H7 (cell line): ENCODE results near the gene ZEB2. TPM values are rescaled to one million over a fixed set of nuclear protein-coding genes. Genes with fewer than 3 reads are reported as not detected.
A peak's percentile ranks its signal among the peaks of the same experiment; 100 is the strongest.

Source experiments
- DNase-seq: peaks from one replicate; pipeline ENCODE4 v3.0.0; 2012
- H3K27me3 ChIP-seq: 2 replicates; pipeline ENCODE4 v1.6.0; 2011; ENCODE audit warnings: mild to moderate bottlenecking, low read length; ENCODE audit not compliant: control insufficient read depth, insufficient read depth
- H3K36me3 ChIP-seq: replicated peaks from 2 replicates; pipeline ENCODE4 v1.5.1; 2011; ENCODE audit warnings: low read length; ENCODE audit not compliant: control insufficient read depth, insufficient read depth
- H3K4me3 ChIP-seq: 2 replicates; pipeline ENCODE4 v1.5.1; 2011; ENCODE audit warnings: low read depth, mild to moderate bottlenecking, control low read depth, low read length, moderate library complexity; ENCODE audit not compliant: insufficient read depth
- total RNA-seq: library from RNA; depleted of rRNA; stranded (reverse); fragments of >200 nt; shearing (Covaris generic); gene quantifications from 2 replicates; pipeline ENCODE4 v1.2.3, GENCODE V29; 2014

ZEB2 gene
- total RNA-seq, 1 experiment from 2014 or later, result 6.3 TPM

DNA sequence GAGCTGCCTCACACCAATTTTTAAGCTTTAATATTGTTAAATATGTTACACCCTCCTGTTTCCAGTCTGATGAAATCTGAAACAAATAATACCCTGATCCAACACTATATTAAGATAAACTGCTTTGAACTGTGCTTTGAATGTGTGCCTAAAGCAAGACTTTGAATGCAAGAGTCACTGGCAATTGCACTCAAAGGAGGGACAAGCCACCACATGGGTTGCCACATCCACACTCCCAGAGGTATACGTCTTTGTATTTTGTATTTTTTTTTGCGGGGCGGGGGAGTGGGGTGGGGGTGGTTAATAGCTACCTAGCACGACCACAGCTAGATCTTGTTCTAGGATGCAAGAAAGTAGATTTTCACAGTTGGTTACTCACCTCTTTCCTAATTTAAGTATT is 1.8 kb upstream of the ZEB2 start:
- Histone ChIP-seq H3K27me3 (peaks cover 53% of the 10 kb centered on the region), H3K36me3 (no peaks in the 10 kb centered on the region), H3K4me3 (no peak overlapping the region)
- no peak for DNase-seq

DNA sequence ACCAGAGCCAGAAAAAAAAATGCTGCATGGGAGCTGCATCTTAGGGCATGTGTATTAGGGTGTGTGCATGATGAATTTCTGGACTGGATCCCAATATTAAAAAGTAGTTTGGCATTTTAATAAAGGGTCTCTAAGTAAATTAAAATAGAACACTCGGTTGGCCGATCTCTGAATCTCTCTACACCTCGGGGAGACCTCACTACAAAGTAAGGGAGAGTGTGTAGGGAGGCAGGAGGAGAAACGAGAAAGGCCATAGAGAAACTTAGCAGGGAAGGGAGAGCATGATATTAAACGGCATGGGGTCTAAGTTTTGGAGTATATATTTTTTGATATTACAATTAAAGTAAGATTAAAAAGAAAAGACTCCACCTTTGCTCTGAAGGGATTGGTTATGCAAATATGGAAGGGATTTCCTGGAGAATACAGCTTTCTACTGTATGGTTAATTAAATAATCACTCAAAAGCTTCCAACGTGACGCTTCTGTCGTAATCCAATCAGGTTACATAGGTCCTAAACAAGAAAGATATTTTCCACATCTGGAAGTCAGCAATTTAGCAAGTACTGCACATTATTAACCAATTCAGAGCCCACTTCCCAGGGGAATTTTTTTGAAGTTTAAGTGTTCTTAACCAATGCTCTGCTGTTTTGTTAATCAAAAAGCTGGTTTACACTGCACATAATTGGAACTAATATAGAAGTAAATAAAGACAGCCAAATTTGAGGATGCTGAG is 1.0 kb upstream of the ZEB2 start:
- Histone ChIP-seq H3K36me3 (no peaks in the 10 kb centered on the region), H3K4me3 (no peak overlapping the region), H3K27me3 (peaks cover 59% of the 10 kb centered on the region)
- no peak for DNase-seq

DNA sequence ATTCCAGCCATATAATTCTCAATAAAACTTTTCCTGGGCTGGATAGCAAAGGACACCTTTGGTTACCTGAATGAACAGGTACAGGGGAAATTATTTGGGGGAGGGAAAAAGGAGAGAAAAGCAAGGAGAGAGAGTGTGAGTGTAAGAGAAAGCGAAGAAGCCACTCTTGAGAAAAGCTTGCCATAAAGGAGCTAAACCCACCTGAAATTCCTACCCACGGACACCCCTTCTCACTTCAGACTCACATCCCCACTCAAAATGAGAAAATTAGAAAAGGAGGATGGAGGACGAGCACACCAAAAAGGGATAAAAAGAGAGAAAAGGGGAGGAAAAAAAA is 354 bp downstream of the ZEB2 start:
- no peaks in the 10 kb centered on the region for H3K36me3 ChIP-seq
- H3K4me3 ChIP-seq, result peak overlapping the region; percentile 25; the same call in 1 of the 2 replicates
- DNase-seq, result no peak
- peaks cover 73% of the 10 kb centered on the region for H3K27me3 ChIP-seq

DNA sequence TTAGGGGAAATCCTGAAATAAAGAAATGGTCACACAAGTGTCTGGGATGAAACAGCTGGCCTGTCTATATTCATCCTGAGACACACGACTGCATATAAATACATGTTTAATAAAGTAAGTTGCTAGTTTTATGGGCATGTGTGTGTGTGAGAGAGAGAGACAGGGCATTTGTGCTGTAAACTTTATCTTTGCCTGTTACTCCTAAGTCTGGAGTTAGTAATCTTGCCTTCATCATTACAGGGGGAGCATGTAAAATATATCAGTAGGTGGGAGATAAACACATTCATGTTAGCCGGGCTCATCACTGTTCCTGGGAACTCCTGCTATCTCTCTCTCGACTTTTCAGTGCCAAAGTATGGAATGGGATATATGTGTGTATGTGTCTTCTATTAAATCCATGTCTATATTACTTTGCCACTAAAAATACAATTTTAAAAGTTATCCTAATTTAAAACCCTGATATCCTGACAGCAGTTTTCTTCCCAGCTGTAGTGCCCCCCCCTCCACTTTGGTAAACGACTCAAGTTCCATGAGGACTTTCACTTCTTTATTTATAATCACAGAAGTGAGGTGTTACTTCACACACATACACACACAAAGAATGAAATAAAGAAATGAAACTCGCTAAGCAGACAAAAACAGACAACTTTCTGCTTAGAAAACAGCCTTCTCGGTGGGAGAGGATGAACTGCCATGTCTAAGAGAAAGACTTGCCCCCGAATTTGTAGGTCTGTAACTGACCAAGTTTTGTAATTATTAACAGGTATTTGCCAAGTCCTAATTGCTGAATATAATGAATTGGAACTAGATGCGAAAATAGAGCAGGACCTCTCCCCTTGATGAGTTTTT is 947 bp downstream of the ZEB2 start:
- H3K27me3 ChIP-seq, result peaks cover 79% of the 10 kb centered on the region
- no peaks in the 10 kb centered on the region for H3K36me3 ChIP-seq
- no peak for DNase-seq
- no peak overlapping the region for H3K4me3 ChIP-seq

DNA sequence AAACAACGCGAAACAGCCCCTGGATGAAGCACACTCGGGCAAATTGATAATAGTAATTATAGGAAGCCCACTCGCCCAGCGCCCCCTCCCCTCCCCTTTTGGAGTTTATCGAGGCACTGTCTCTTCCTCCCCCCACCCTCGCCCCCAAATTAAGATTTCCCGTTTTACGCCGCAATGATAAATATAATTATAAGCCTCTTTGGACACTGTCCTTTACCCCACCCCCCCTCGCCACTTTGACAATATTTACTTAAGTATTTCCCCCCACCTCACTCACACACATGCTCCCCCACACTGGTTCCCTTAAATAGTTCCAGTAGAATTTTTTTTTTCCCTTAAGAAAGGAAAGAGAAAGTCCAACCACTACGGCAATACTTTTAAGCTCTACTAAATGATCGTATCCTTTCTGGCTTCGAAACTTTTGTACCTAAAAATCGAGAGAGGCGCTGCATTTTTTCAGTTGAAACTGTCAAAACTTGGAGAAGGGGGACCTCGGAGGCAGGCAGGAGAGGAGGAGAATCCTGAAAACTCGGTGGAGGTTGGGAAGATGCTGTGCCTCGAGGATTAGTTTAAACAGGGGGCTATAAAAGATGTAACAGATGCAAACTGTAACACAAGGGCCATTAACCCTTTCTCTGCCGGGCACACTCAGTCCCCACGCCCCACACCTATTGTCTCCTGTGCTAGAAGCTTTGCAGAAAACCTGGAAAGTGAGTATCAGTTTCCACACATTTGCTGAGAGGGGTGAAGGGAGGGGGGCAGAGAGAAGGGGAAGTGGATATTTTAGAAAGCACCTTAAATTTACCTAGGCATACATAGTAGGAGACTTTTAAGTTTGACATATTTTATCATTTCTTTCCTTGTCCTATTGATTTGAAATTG is 1.8 kb downstream of the ZEB2 start:
- peak overlapping the region; percentile 55 for H3K4me3 ChIP-seq
- H3K36me3 ChIP-seq, result no peaks in the 10 kb centered on the region
- DNase-seq, result no peak
- peaks cover 87% of the 10 kb centered on the region for H3K27me3 ChIP-seq

DNA sequence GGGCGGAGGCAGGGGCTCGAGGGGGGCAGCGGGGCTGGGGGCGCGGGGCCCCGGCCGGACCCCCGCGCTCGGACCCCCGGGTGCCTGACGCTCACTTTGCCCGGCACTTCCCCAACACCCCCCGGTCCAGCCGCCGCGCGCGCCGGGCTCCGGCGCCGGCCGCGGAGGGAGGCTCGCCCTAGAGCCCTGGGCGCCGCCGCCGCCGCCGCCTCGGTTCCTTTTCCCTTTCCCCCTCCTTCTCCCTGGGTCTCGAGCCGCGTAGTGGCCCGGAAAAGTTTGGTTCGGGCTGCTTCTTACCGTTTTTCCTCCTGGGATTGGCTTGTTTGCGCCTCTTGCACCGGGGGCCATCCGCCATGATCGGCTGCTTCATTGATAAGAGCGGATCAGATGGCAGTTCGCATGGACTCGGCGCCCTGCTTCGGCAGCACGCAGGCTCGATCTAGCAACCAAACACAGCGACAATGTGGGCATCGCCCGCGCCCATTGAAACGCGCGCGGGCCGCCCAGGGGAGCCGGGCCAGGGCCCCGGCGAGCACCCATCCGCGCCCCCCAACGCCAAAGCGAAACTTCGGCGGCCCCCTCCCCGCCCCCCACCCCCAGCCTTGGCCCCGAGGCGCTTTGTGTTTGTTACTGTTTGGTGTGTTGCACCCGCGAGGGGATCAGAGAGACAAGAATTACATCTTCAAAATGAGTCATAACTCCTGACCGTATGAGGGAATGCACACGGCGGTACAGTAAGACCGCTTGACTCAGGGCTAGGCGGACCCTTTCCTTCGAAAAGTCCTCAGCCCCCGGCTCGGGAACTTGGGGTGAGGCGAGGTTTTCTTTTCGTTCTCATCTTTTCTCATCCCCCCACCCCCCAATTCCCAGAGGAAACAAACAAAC is 2.7 kb downstream of the ZEB2 start:
- Histone ChIP-seq H3K27me3 (peaks cover 92% of the 10 kb centered on the region), H3K4me3 (peak overlapping the region; percentile 55), H3K36me3 (no peaks in the 10 kb centered on the region)
- DNase-seq, result peak; percentile 77

DNA sequence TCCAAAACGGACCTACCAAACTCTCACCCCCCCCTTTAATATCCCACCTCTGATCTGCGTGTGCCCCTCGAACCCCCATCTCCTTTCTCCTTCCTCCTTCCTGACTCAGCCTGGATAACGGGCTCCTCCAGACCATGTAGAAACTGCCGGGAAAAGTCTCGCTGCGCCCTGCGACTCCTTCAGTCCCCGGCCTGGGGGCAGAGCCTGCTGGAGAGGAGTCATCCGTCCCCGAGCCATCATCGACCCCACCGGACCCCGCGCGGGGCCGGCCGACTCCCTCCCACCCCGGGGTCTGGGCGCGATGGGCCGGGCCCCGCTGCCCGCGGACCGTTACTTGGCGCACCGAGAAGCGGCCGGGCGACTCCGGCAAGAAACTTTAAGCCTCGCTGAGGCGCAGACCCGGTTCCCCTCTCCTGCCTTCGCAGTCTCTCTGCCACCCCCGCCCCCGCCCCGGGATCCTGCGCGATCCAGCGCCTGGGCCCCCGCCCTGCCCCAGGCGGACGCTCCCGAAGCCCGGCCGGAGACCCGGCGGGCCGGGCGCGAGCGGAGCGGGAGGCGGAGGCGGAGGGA is 3.4 kb downstream of the ZEB2 start:
- peak; percentile 77 for DNase-seq

DNA sequence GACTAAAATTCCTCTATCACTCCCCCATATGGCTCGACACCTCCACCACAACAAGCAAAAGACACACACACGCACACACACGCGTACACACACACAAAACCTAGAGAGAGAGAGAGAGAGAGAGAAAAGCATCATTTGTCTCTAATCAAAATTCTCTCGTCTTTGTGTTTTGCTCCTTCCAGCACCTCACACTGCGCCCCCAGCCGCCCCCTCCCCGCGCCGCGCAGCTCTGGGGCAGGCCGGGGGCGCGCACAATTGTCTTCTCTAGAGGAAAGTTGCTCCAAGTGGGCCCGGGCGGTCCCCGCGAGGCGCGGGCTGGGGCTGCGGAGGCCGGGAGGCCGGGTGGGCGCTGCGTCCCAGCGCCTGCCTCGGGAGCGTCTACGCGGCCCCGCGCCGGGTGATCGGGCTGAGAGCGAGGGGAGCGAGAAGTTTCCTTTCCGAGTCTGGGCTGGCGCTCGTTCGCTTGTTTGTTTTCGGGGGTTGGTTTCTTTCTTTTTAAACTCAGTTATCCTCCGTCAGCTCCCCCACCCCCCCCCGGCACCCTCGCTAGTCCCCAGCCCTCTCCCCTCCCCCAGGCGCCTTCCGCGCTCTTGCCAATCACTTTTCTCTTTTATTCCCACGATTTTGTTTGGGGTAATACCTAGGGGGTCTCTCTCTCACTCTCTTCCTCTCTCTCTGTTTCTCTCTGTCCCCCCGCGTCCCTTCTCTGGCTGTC is 4.1 kb downstream of the ZEB2 start:
- Histone ChIP-seq H3K4me3 (peak overlapping the region; percentile 55), H3K36me3 (no peaks in the 10 kb centered on the region), H3K27me3 (peaks cover 93% of the 10 kb centered on the region)
- DNase-seq, result peak; percentile 78

More for the DNA sequence above, 3.4 kb downstream of the ZEB2 start:
- Histone ChIP-seq H3K36me3 (no peaks in the 10 kb centered on the region), H3K4me3 (peak overlapping the region; percentile 55), H3K27me3 (peaks cover 94% of the 10 kb centered on the region)

DNA sequence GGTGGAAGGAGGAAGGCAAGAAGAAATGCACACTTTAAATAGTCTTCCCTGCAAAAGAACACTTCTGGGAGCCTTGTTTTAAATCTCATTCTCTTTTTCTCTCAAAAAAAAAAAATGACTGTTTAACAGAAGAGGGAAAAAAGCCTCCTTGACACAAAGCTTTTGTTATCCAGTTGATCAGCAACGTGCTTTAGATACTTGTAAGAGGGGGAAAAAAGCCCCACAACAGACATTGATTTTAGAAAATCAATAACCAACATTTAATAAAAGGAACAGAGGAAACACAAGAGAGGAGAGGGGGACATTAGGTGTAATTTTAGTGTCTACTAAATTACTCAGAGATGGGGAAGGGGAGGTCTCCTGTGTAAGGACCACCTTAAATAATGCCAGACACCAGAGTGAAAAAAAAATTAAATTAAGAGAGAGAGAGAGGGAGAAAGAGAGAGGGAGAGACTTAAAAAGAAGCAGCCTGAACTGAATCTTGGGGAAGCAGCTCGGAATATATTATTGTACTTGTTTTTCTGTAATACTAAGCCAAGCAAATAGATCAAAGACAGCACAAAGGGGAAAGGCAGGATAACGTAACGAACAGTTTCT is 4.7 kb downstream of the ZEB2 start:
- Histone ChIP-seq H3K36me3 (no peaks in the 10 kb centered on the region), H3K27me3 (peaks cover 88% of the 10 kb centered on the region), H3K4me3 (peak overlapping the region; percentile 55)
- DNase-seq, result no peak

DNA sequence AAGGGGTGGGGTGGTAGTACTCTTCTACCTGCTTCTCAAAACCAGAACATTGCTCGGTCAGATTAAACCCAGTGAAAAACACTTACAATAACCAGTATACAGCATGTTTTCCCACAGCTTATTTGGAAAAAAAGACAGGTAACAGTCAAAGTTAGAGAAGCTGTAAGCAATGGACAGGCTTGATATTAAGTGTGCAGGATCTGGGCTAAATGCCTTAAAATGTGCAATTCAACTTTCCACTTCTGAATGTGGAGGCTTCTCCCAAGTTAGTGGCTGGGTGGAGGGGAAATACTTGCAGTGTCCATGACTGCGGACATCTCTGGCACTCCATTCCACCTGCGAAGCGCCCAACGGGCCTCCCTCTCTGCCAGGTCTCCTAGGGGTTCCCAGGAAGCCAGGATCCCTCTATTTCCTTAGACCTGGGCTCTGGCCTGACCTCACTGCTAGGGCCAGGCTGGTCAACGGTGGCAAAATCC is 5.3 kb downstream of the ZEB2 start:
- Histone ChIP-seq H3K36me3 (no peaks in the 10 kb centered on the region), H3K27me3 (peaks cover 85% of the 10 kb centered on the region), H3K4me3 (no peak overlapping the region)
- DNase-seq, result no peak

DNA sequence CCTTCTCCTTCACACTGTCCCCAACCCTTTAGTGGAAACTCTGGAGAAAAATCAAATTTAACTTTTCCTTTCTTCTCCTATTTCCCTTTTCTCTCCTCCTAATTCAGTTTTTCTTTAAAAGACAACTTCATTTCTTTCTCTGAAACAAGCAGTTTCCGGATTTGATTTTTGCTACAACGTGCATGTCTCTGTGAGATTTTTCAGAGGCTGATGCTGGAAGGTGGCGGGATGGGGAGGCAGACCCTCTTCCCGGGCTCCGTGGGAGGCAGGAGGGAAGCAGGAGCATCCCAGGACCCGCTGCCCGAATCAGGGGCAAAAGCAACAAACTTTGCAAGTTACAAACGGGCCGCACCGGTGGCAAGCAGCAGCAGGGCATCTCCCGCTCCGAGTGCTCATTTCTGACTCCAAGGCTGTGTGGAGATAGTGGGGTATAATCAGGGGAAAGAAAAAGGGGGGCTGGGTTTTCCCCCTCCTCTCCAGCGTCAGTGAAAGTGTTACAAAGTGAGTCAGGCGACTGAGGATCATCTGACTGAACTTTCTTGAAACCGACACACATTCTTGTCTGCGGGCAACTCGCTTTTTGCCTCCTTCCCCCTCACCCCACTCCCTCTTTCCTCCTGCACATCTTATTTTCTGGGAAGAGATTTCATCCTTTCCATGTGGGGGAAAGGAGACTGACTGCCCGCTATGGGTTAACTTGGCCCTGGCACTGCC is 6.4 kb downstream of the ZEB2 start:
- H3K36me3 ChIP-seq, result no peaks in the 10 kb centered on the region
- peak; percentile 45 for DNase-seq
- peaks cover 80% of the 10 kb centered on the region for H3K27me3 ChIP-seq
- H3K4me3 ChIP-seq, result peak overlapping the region; percentile 11; the same call in 1 of the 2 replicates

DNA sequence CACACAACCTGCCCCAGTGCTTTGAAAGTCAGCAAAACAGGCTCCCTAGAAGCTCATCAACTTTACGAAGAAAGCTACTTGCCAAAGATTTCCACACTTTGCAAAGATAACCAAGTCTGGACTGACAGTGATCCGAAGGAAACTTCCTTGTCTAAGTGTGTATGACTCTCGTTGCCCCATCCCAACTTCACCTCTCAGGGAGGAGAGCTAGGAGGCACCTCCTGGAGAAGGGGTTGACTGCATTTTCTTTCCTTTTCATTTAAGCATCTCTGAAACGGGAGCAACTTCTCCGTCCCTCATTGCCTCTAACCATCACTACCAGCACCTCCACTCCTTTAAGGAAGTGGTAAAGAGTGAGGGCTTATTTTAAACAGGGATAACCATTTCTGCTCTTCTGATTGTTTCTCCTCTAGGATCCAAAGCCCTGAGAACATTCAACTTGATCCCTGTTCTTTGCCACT is 7.0 kb downstream of the ZEB2 start:
- no peaks in the 10 kb centered on the region for H3K36me3 ChIP-seq
- peaks cover 78% of the 10 kb centered on the region for H3K27me3 ChIP-seq
- no peak overlapping the region for H3K4me3 ChIP-seq
- DNase-seq, result no peak
